ENCODE data around the gene FST. TPM values are rescaled to one million over a fixed set of nuclear protein-coding genes. Genes with fewer than 3 reads are reported as not detected.

Gene FST
- total and polyA plus RNA-seq, 5 donors from 2014 or later = 0.10 to 0.22 TPM; not detected in 3

- Mint-ChIP-seq H3K4me3 (peak overlapping the region; percentile 80 to 98 (median 90)), H3K9me3 (peaks cover 0 to 3% (median 0%) of the 10 kb centered on the region in 7 donors), H3K36me3 (no peaks in the 10 kb centered on the region), H3K27ac (peak overlapping the region in 2 of 3 donors; percentile 61 to 90), H3K27me3 (peaks cover 79% of the 10 kb centered on the region), H3K4me1 (peaks cover 14 to 48% (median 28%) of the 10 kb centered on the region in 4 donors)
- H3K4me3 ChIP-seq (ENCODE audit: low read depth, low read length) = peak overlapping the region; percentile 91
- H3K27ac ChIP-seq (ENCODE audit: insufficient read depth, low read length, poor library complexity, severe bottlenecking) = no peak overlapping the region
- no peaks in the 10 kb centered on the region for H3K9me3 ChIP-seq (ENCODE audit: control insufficient read depth in 2 of 2, low read length in 2 of 2)
- peak in 2 of 3 donors; percentile 6 to 20 for DNase-seq
- H3K36me3 ChIP-seq (ENCODE audit: control insufficient read depth, insufficient read depth, low read length) = no peaks in the 10 kb centered on the region
- H3K27me3 ChIP-seq (ENCODE audit: control insufficient read depth, insufficient read depth, low read length) = peaks cover 31% of the 10 kb centered on the region
- peaks cover 37% of the 10 kb centered on the region for H3K4me1 ChIP-seq (ENCODE audit: control insufficient read depth, insufficient read depth, low read length, poor library complexity, severe bottlenecking)
- peak in 1 of 2 donors; percentile 8 for ATAC-seq (ENCODE audit: low read depth in 2 of 2)
Measured at GRCh38 chr5:53482717-53483638, 2.5 kb downstream of the FST start.

GRCh38 chr5:53487436-53487835 lies 7.0 kb downstream of the FST start:
- ATAC-seq (ENCODE audit: low read depth in 2 of 2) = no peak
- no peak overlapping the region for H3K4me3 Mint-ChIP-seq

GRCh38 chr5:53488195-53488722 lies 7.8 kb downstream of the FST start:
- Histone ChIP-seq H3K4me1 (ENCODE audit: control insufficient read depth, insufficient read depth, low read length, poor library complexity, severe bottlenecking) (no peaks in the 10 kb centered on the region), H3K27me3 (ENCODE audit: control insufficient read depth, insufficient read depth, low read length) (peaks cover 24% of the 10 kb centered on the region), H3K4me3 (ENCODE audit: low read depth, low read length) (no peak overlapping the region), H3K27ac (ENCODE audit: insufficient read depth, low read length, poor library complexity, severe bottlenecking) (no peak overlapping the region), H3K36me3 (ENCODE audit: control insufficient read depth, insufficient read depth, low read length) (no peaks in the 10 kb centered on the region), H3K9me3 (ENCODE audit: control insufficient read depth in 2 of 2, low read length in 2 of 2) (no peaks in the 10 kb centered on the region)
- ATAC-seq (ENCODE audit: low read depth in 2 of 2) (no peak), DNase-seq (no peak)
- Mint-ChIP-seq H3K36me3 (no peaks in the 10 kb centered on the region), H3K27me3 (peaks cover 65% of the 10 kb centered on the region), H3K9me3 (peaks cover 0 to 5% (median 0%) of the 10 kb centered on the region in 7 donors), H3K4me1 (peaks cover 0 to 8% (median 5%) of the 10 kb centered on the region in 4 donors), H3K4me3 (no peak overlapping the region), H3K27ac (no peak overlapping the region)

More at GRCh38 chr5:53487436-53487835, 7.0 kb downstream of the FST start:
- peaks cover 67% of the 10 kb centered on the region for H3K27me3 Mint-ChIP-seq
- Histone ChIP-seq H3K4me3 (ENCODE audit: low read depth, low read length) (no peak overlapping the region), H3K27ac (ENCODE audit: insufficient read depth, low read length, poor library complexity, severe bottlenecking) (no peak overlapping the region), H3K36me3 (ENCODE audit: control insufficient read depth, insufficient read depth, low read length) (no peaks in the 10 kb centered on the region), H3K4me1 (ENCODE audit: control insufficient read depth, insufficient read depth, low read length, poor library complexity, severe bottlenecking) (peaks cover 8% of the 10 kb centered on the region), H3K9me3 (ENCODE audit: control insufficient read depth in 2 of 2, low read length in 2 of 2) (no peaks in the 10 kb centered on the region), H3K27me3 (ENCODE audit: control insufficient read depth, insufficient read depth, low read length) (peaks cover 25% of the 10 kb centered on the region)
- no peaks in the 10 kb centered on the region for H3K36me3 Mint-ChIP-seq
- peaks cover under 1 to 16% (median 10%) of the 10 kb centered on the region in 4 donors for H3K4me1 Mint-ChIP-seq
- no peak for DNase-seq
- H3K9me3 Mint-ChIP-seq = peaks cover 0 to 5% (median 0%) of the 10 kb centered on the region in 7 donors
- no peak overlapping the region for H3K27ac Mint-ChIP-seq

- Mint-ChIP-seq H3K27me3 (peaks cover 48% of the 10 kb centered on the region), H3K4me3 (no peak overlapping the region), H3K4me1 (peaks cover 0 to 2% (median 0%) of the 10 kb centered on the region in 4 donors), H3K9me3 (peaks cover 0 to 6% (median 4%) of the 10 kb centered on the region in 7 donors), H3K27ac (no peak overlapping the region), H3K36me3 (no peaks in the 10 kb centered on the region)
- Histone ChIP-seq H3K9me3 (ENCODE audit: control insufficient read depth in 2 of 2, low read length in 2 of 2) (no peaks in the 10 kb centered on the region), H3K36me3 (ENCODE audit: control insufficient read depth, insufficient read depth, low read length) (no peaks in the 10 kb centered on the region), H3K27ac (ENCODE audit: insufficient read depth, low read length, poor library complexity, severe bottlenecking) (no peak overlapping the region), H3K4me3 (ENCODE audit: low read depth, low read length) (no peak overlapping the region), H3K27me3 (ENCODE audit: control insufficient read depth, insufficient read depth, low read length) (peaks cover 14% of the 10 kb centered on the region), H3K4me1 (ENCODE audit: control insufficient read depth, insufficient read depth, low read length, poor library complexity, severe bottlenecking) (no peaks in the 10 kb centered on the region)
- ATAC-seq (ENCODE audit: low read depth in 2 of 2) (no peak), DNase-seq (no peak)
Measured at GRCh38 chr5:53490747-53491146, 10.3 kb downstream of the FST start.

DNA sequence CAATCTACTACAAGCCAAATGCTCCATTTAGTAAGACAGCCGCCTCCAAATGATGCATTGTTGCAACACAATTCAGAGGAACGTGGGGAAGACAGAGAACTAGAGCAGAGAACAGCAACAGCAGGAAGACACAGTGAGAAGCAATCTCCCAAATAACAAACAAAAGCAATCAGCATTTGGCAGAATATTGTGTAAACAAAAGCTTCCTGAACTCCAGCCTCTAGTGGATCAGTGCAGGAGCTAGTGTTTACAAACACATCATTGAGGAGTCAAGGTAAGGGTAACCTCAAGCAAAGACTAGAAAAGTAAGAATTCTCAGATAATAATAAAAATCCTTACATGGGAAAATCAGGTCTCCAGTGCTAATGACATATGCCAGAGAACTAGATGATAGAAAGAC lies 20.6 kb downstream of the FST start:
- Mint-ChIP-seq H3K4me3 (no peak overlapping the region), H3K9me3 (peaks cover 0 to 6% (median 2%) of the 10 kb centered on the region in 7 donors), H3K4me1 (no peaks in the 10 kb centered on the region), H3K36me3 (no peaks in the 10 kb centered on the region), H3K27ac (peak overlapping the region in 1 of 3 donors; percentile 26), H3K27me3 (peaks cover 5% of the 10 kb centered on the region)
- H3K9me3 ChIP-seq (ENCODE audit: control insufficient read depth in 2 of 2, low read length in 2 of 2) = no peaks in the 10 kb centered on the region
- no peak overlapping the region for H3K4me3 ChIP-seq (ENCODE audit: low read depth, low read length)
- H3K27me3 ChIP-seq (ENCODE audit: control insufficient read depth, insufficient read depth, low read length) = no peaks in the 10 kb centered on the region
- DNase-seq (no peak), ATAC-seq (ENCODE audit: low read depth in 2 of 2) (no peak)
- H3K36me3 ChIP-seq (ENCODE audit: control insufficient read depth, insufficient read depth, low read length) = no peaks in the 10 kb centered on the region
- H3K4me1 ChIP-seq (ENCODE audit: control insufficient read depth, insufficient read depth, low read length, poor library complexity, severe bottlenecking) = no peaks in the 10 kb centered on the region
- no peak overlapping the region for H3K27ac ChIP-seq (ENCODE audit: insufficient read depth, low read length, poor library complexity, severe bottlenecking)

DNA sequence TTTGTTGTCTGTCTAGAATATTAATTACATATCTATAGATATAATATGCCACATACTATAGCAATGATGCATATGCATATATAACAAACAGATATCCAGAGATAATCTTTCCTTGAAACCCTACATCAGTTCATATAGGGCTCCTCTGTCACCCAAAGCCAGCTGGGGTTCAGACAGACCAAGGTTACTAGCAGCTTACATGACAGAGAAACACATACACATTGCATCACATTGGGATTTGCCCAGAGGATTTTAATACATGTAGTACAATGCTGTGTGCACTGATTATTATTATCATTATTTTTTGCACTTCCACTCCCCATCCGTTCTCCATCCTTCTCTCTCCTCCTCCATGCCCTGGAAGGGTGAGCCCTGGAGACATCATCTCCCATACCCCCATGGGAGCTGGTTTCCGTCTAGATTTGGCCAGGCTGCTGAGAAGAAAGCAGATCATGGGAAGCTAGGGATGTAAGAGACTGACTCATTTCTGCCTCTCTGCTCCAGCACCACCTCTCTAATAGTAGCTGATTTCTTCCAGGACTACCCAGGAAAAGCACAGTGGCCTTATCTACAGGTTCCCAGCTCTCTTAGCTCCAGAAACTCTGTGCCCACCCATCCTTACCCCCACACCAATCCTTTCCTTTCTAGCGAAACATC lies 23.3 kb downstream of the FST start:
- no peaks in the 10 kb centered on the region for H3K27me3 ChIP-seq (ENCODE audit: control insufficient read depth, insufficient read depth, low read length)
- Mint-ChIP-seq H3K27me3 (peaks cover 11% of the 10 kb centered on the region), H3K36me3 (no peaks in the 10 kb centered on the region), H3K4me1 (no peaks in the 10 kb centered on the region), H3K4me3 (no peak overlapping the region), H3K9me3 (peaks cover 0 to 5% (median 2%) of the 10 kb centered on the region in 7 donors), H3K27ac (no peak overlapping the region)
- no peak overlapping the region for H3K27ac ChIP-seq (ENCODE audit: insufficient read depth, low read length, poor library complexity, severe bottlenecking)
- H3K36me3 ChIP-seq (ENCODE audit: control insufficient read depth, insufficient read depth, low read length) = no peaks in the 10 kb centered on the region
- H3K4me3 ChIP-seq (ENCODE audit: low read depth, low read length) = no peak overlapping the region
- H3K9me3 ChIP-seq (ENCODE audit: control insufficient read depth in 2 of 2, low read length in 2 of 2) = no peaks in the 10 kb centered on the region
- no peaks in the 10 kb centered on the region for H3K4me1 ChIP-seq (ENCODE audit: control insufficient read depth, insufficient read depth, low read length, poor library complexity, severe bottlenecking)
- no peak for ATAC-seq (ENCODE audit: low read depth in 2 of 2)
- DNase-seq = no peak

- H3K27ac Mint-ChIP-seq = no peak overlapping the region
- H3K27me3 Mint-ChIP-seq = peaks cover 19% of the 10 kb centered on the region
- Histone ChIP-seq H3K36me3 (ENCODE audit: control insufficient read depth, insufficient read depth, low read length) (no peaks in the 10 kb centered on the region), H3K4me1 (ENCODE audit: control insufficient read depth, insufficient read depth, low read length, poor library complexity, severe bottlenecking) (no peaks in the 10 kb centered on the region), H3K27ac (ENCODE audit: insufficient read depth, low read length, poor library complexity, severe bottlenecking) (no peak overlapping the region), H3K27me3 (ENCODE audit: control insufficient read depth, insufficient read depth, low read length) (no peaks in the 10 kb centered on the region), H3K9me3 (ENCODE audit: control insufficient read depth in 2 of 2, low read length in 2 of 2) (peaks cover 0 to 5% of the 10 kb centered on the region in 2 experiments), H3K4me3 (ENCODE audit: low read depth, low read length) (no peak overlapping the region)
- H3K36me3 Mint-ChIP-seq = no peaks in the 10 kb centered on the region
- no peaks in the 10 kb centered on the region for H3K4me1 Mint-ChIP-seq
- ATAC-seq (ENCODE audit: low read depth in 2 of 2) (no peak), DNase-seq (no peak)
- peaks cover 0 to 32% (median 7%) of the 10 kb centered on the region in 7 donors for H3K9me3 Mint-ChIP-seq
- H3K4me3 Mint-ChIP-seq = no peak overlapping the region
Measured at GRCh38 chr5:53507013-53507412, 26.6 kb downstream of the FST start.

All from CD4-positive, CD25-positive, alpha-beta regulatory T cell (primary cell).